Right lobe of liver (tissue), 6 donors: Measurements from ENCODE around the gene PARP3. TPM values are rescaled to one million over a fixed set of nuclear protein-coding genes. Genes with fewer than 3 reads are reported as not detected.

ENCODE experiments used
- ATAC-seq, 4 donors: fragments of 200-7000 bp; cut with Tn5 transposase; one replicate each; pipeline ENCODE4 v1.9.1; 2020; ENCODE audit warnings: mild to moderate bottlenecking in 4 of 4, moderate library complexity in 4 of 4
- DNase-seq, 3 donors: peaks; one replicate each; pipeline ENCODE4 v3.0.0-alpha.2; 2020
- H3K27ac ChIP-seq, 3 donors: fragments of 200-600 bp; one replicate each; pipeline ENCODE4 v1.8.0; 2022
- H3K27me3 ChIP-seq, 2 donors: fragments of 200-600 bp; one replicate each; pipeline ENCODE4 v1.8.0; 2022
- H3K36me3 ChIP-seq, 4 donors: fragments of 200-600 bp; sonication (generic) in 1 of 4; one replicate each; pipeline versions ENCODE4 v1.5.1 to v1.8.0; 2017 to 2022; ENCODE audit warnings: control low read depth in 1 of 4
- H3K4me1 ChIP-seq, 4 donors: fragments of 200-600 bp; sonication (generic) in 1 of 4; one replicate each; pipeline versions ENCODE4 v1.5.1 to v1.8.0; 2017 to 2022; ENCODE audit warnings: control low read depth in 1 of 4
- H3K4me3 ChIP-seq, 3 donors: fragments of 200-600 bp; one replicate each; pipeline ENCODE4 v1.8.0; 2022
- H3K9me3 ChIP-seq, 4 donors: fragments of 200-600 bp; sonication (generic) in 1 of 4; one replicate each; pipeline versions ENCODE4 v1.5.1 to v1.8.0; 2017 to 2022; ENCODE audit warnings: control low read depth in 1 of 4
- CTCF ChIP-seq, 4 donors: fragments of 200-600 bp in 3 of 4; fragments of 450-650 bp in 1 of 4; IDR thresholded peaks; one replicate each; pipeline versions ENCODE4 v1.5.1 to v1.8.0; 2016 to 2022; ENCODE audit warnings: antibody characterized with exemption in 4 of 4, mild to moderate bottlenecking in 2 of 4
- POLR2A ChIP-seq: fragments of 450-650 bp; IDR thresholded peaks from one replicate; pipeline ENCODE4 v1.6.1; 2017; ENCODE audit warnings: antibody characterized with exemption, mild to moderate bottlenecking
- WGBS: methylation state at CpG from one replicate; pipeline ENCODE4 v1.1.6; 2018; ENCODE audit warnings: low coverage, low lambda C conversion rate; ENCODE audit not compliant: insufficient coverage; ENCODE audit errors: missing lambda C conversion rate; 5-methylcytosine and 5-hydroxymethylcytosine counted together
- intact Hi-C, 2 donors: fragments of 100-400 bp; cut with DNase I; formaldehyde crosslinking; loops; one replicate each; pipeline versions ENCODE4 v1.11.2 to v1.14.1; 2022
- total RNA-seq, 6 experiments: library from RNA; depleted of rRNA in 2 of 6; stranded (reverse); fragments of >200 nt in 2 of 6; fragmentation: NEBNext Ultra II Directional in 3 of 6; extraction: Animal tissue kit (Norgen Biotek cat#: 25700) in 3 of 6; gene quantifications; one replicate each; pipeline versions ENCODE4 v1.1.0 to v1.2.4, GENCODE V29; 2016 to 2023
- donor health status: DM: no; HTN: yes; CAD: no.
- donor health status: DM: no; HTN: no; CAD: no.
- donor health status: DM: no; HTN: no; CAD: no.
- donor health status: DM: no; HTN: yes; CAD: no.
- donor health status: DM: no; HTN: yes; CAD: no.

PARP3 gene
- total RNA-seq, 6 experiments from 2014 or later: 13.5 to 19.4 (median 16.0) TPM

DNA sequence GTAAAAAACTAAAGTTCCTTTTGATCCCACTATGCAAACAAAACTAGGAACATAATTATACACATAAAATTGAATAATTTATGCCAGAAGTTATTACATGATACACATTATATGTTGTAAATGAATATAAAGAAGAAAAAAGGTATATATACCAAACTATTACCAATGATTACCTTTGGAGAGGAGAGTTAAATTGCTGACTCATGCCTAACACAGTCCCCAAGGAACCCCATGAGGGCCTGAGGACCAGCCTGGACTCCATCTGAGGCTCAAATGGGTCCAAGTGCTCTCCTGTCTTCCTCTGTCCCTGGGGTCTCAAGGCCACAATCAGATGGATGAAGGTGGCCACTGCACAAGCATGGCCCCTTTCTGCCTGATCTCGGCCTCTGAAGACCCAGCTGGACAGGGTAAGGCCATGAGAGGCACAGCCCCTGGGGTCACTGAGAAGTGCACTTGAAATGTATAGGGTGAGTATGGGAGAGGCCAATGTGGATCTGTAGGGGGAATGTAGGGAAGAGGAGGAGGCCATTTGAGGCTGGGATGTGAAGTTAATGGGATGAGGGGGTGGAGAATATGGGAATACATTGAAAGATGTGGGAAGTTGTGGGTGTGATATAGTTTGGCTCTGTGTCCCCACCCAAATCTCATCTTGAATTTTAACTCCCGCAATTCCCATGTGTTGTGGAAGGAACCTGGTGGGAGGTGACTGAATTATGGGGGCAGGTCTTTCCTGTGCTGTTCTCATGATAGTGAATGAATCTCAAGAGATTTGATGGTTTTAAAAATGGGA lies 37.9 kb upstream of the PARP3 start:
- Histone ChIP-seq H3K4me3 (no peak overlapping the region), H3K27me3 (no peaks in the 10 kb centered on the region), H3K4me1 (no peaks in the 10 kb centered on the region), H3K27ac (no peak overlapping the region), H3K36me3 (no peaks in the 10 kb centered on the region), H3K9me3 (no peaks in the 10 kb centered on the region)
- intact Hi-C loops: no loop called here
- DNase-seq (no peak), ATAC-seq (no peak)
- 60% methylated on average over 2 of the region's 2 CpGs for WGBS
- no peak for TF ChIP-seq CTCF (IDR thresholded peaks at IDR 0.05)
- TF ChIP-seq POLR2A: no peak

- TF ChIP-seq POLR2A: no peak
- no peak for TF ChIP-seq CTCF (IDR thresholded peaks at IDR 0.05)
- Histone ChIP-seq H3K27me3 (no peaks in the 10 kb centered on the region), H3K36me3 (no peaks in the 10 kb centered on the region), H3K4me1 (no peaks in the 10 kb centered on the region), H3K9me3 (no peaks in the 10 kb centered on the region), H3K4me3 (no peak overlapping the region), H3K27ac (no peak overlapping the region)
- 28% methylated on average over 3 of the region's 4 CpGs for WGBS
- DNase-seq: no peak
- intact Hi-C loops: no loop called here
- ATAC-seq: no peak
These were observed 34.1 kb upstream of the PARP3 start for GRCh38 chr3:51908026-51908425.

DNA sequence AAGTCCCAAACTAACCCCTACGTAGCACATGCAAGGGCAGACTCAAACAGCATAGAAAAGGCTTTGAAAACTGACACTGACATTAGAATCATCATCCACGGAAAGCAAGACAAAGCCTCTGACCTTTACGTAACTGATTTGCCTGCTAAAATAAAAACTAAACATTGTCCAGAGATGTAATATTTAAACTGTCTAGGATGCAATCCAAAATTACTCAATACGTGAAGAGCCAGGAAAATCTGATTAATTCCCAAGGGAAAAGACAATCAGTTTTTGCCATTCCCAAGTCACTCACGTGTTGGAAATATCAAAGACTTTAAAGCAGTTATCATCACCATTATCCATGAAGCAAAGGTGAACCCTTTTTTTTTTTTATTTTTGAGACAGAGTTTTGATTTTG lies 25.7 kb upstream of the PARP3 start:
- DNase-seq: no peak
- no peaks in the 10 kb centered on the region for H3K4me1 ChIP-seq
- no peak overlapping the region for H3K27ac ChIP-seq
- 22% methylated on average over 5 of the region's 5 CpGs for WGBS
- no peaks in the 10 kb centered on the region for H3K36me3 ChIP-seq
- H3K27me3 ChIP-seq: no peaks in the 10 kb centered on the region
- intact Hi-C loops: no loop called here
- H3K9me3 ChIP-seq: no peaks in the 10 kb centered on the region
- TF ChIP-seq CTCF (IDR thresholded peaks at IDR 0.05) (no peak), POLR2A (no peak)
- ATAC-seq: peak in 3 of 4 donors; percentile 41 to 67 (median 56)
- H3K4me3 ChIP-seq: no peak overlapping the region

DNA sequence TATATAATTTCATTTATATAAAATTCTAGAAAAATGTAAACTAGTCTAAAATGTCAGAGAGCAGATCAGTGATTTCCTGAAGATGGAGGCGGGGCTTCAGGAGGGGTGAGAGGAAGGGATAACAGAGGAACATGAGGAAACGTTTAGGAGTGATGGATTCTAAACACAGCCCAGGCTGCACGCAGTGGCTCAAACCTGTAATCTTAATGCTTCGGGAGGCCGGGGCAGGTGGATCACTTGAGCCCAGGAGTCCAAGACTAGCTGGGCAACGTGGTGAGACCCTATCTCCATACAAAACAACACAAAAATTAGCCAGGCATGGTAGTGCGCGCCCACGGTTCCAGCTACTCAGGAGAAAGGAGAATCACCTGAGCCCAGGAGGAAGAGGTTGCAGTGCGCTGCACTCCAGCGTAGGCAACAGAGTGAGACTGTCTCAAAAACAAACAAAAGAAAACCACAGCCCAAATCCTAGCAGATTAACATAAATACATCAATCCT lies 21.0 kb upstream of the PARP3 start:
- no peak overlapping the region for H3K27ac ChIP-seq
- WGBS: 74% methylated on average over 10 of the region's 11 CpGs

More for the DNA sequence above, 21.0 kb upstream of the PARP3 start:
- Histone ChIP-seq H3K36me3 (no peaks in the 10 kb centered on the region), H3K27me3 (no peaks in the 10 kb centered on the region), H3K4me1 (no peaks in the 10 kb centered on the region), H3K4me3 (no peak overlapping the region), H3K9me3 (no peaks in the 10 kb centered on the region)
- intact Hi-C loops: no loop called here
- TF ChIP-seq CTCF (IDR thresholded peaks at IDR 0.05) (no peak), POLR2A (no peak)
- no peak for DNase-seq
- no peak for ATAC-seq
